GM23338 (cell line): ENCODE data around the gene SSTR5. TPM values are rescaled to one million over a fixed set of nuclear protein-coding genes. Genes with fewer than 3 reads are reported as not detected.

ENCODE experiments used
- ATAC-seq: fragments of 200-7000 bp; cut with Tn5 transposase; 3 replicates; pipeline ENCODE4 v1.9.1; 2020
- DNase-seq: peaks from one replicate; pipeline ENCODE4 v3.0.0-alpha.2; 2015; ENCODE audit warnings: low spot score
- H2AFZ ChIP-seq: fragments of 200-600 bp; sonication (generic); 2 replicates; pipeline ENCODE4 v1.8.0; 2016; ENCODE audit warnings: antibody characterized with exemption, mild to moderate bottlenecking, moderate library complexity
- H3F3A ChIP-seq: fragments of 200-600 bp; sonication (generic); replicated peaks from 2 replicates; pipeline ENCODE4 v1.8.0; 2017; ENCODE audit warnings: antibody characterized with exemption, mixed run types, low read depth
- H3K27ac ChIP-seq: fragments of 200-600 bp; sonication (generic); 2 replicates; pipeline ENCODE4 v1.6.1; 2016; ENCODE audit warnings: low read depth
- H3K27me3 ChIP-seq: fragments of 200-600 bp; sonication (generic); 2 replicates; pipeline ENCODE4 v1.8.0; 2016; ENCODE audit warnings: mild to moderate bottlenecking, mixed run types, moderate library complexity; ENCODE audit not compliant: insufficient read depth
- H3K36me3 ChIP-seq: fragments of 200-600 bp; sonication (generic); 2 replicates; pipeline ENCODE4 v1.8.0; 2016; ENCODE audit warnings: mild to moderate bottlenecking; ENCODE audit not compliant: insufficient read depth
- H3K4me1 ChIP-seq: fragments of 200-600 bp; sonication (generic); 2 replicates; pipeline ENCODE4 v1.8.0; 2016; ENCODE audit warnings: mild to moderate bottlenecking, moderate library complexity; ENCODE audit not compliant: insufficient read depth
- H3K4me2 ChIP-seq: fragments of 200-600 bp; sonication (generic); 2 replicates; pipeline ENCODE4 v1.7.1; 2017; ENCODE audit warnings: mixed run types
- H3K4me3 ChIP-seq: fragments of 200-600 bp; sonication (generic); 2 replicates; pipeline ENCODE4 v1.6.1; 2016; ENCODE audit warnings: mixed run types
- H3K79me2 ChIP-seq: fragments of 200-600 bp; sonication (generic); replicated peaks from 2 replicates; pipeline ENCODE4 v1.8.0; 2017; ENCODE audit warnings: mild to moderate bottlenecking; ENCODE audit not compliant: insufficient read depth
- H3K9me2 ChIP-seq: fragments of 200-600 bp; sonication (generic); 2 replicates; pipeline ENCODE4 v1.8.0; 2017; ENCODE audit not compliant: insufficient read depth
- H4K20me1 ChIP-seq: fragments of 200-600 bp; sonication (generic); replicated peaks from 2 replicates; pipeline ENCODE4 v1.8.0; 2017; ENCODE audit warnings: mild to moderate bottlenecking; ENCODE audit not compliant: insufficient read depth
- H3K27ac Mint-ChIP-seq: 2 replicates; pipeline ENCODE4 v1.8.0; 2020; ENCODE audit warnings: inconsistent platforms, mild to moderate bottlenecking, moderate library complexity, mixed read lengths
- H3K27me3 Mint-ChIP-seq: 3 replicates; pipeline ENCODE4 v1.8.0; 2022; ENCODE audit warnings: low read depth, mild to moderate bottlenecking, moderate library complexity, mixed read lengths, inconsistent platforms; ENCODE audit not compliant: insufficient read depth, poor library complexity
- H3K36me3 Mint-ChIP-seq: 3 replicates; pipeline ENCODE4 v1.8.0; 2021; ENCODE audit warnings: low read depth, mild to moderate bottlenecking, inconsistent platforms, moderate library complexity, mixed read lengths
- H3K4me1 Mint-ChIP-seq: 3 replicates; pipeline ENCODE4 v1.8.0; 2020; ENCODE audit warnings: mild to moderate bottlenecking, inconsistent platforms, mixed read lengths
- H3K4me3 Mint-ChIP-seq: 3 replicates; pipeline ENCODE4 v1.8.0; 2021; ENCODE audit warnings: moderate library complexity, mild to moderate bottlenecking, inconsistent platforms, mixed read lengths
- H3K9me3 Mint-ChIP-seq: 3 replicates; pipeline ENCODE4 v1.8.0; 2020; ENCODE audit warnings: moderate library complexity, mild to moderate bottlenecking, inconsistent platforms, mixed read lengths
- CTCF ChIP-seq, 2 experiments: fragments of 200-600 bp in 1 of 2; sonication (generic) in 1 of 2; conservative IDR thresholded peaks; 2 replicates each; pipeline versions ENCODE4 v1.5.1 to v1.6.1; 2016 to 2017; ENCODE audit warnings: antibody characterized with exemption in 2 of 2, low read depth in 2 of 2, mild to moderate bottlenecking in 2 of 2, moderate library complexity in 1 of 2
- ETS1 ChIP-seq: IDR thresholded peaks from 2 replicates; pipeline ENCODE4 v1.6.1; 2016; ENCODE audit warnings: antibody characterized with exemption
- EZH2phosphoT487 ChIP-seq: fragments of 200-600 bp; sonication (generic); IDR thresholded peaks from one replicate; pipeline ENCODE4 v1.8.1; 2018; ENCODE audit warnings: antibody characterized with exemption; ENCODE audit not compliant: unreplicated experiment
- JUNB ChIP-seq: IDR thresholded peaks from one replicate; pipeline ENCODE4 v1.6.1; 2016; ENCODE audit warnings: antibody characterized with exemption; ENCODE audit not compliant: unreplicated experiment
- NANOG ChIP-seq: IDR thresholded peaks from 2 replicates; pipeline ENCODE4 v1.6.1; 2016; ENCODE audit warnings: antibody characterized with exemption, borderline replicate concordance
- REST ChIP-seq: IDR thresholded peaks from one replicate; pipeline ENCODE4 v1.6.1; 2018; ENCODE audit warnings: antibody characterized with exemption; ENCODE audit not compliant: unreplicated experiment
- ZNF114 ChIP-seq: fragments of 250-450 bp; sonication (Bioruptor Pico); IDR thresholded peaks from 2 replicates; pipeline ENCODE4 v1.5.0; 2020; ENCODE audit warnings: mild to moderate bottlenecking, moderate library complexity
- ZNF331 ChIP-seq: fragments of 250-450 bp; sonication (Bioruptor Pico); IDR thresholded peaks from 2 replicates; pipeline ENCODE4 v1.5.0; 2020; ENCODE audit warnings: low read depth, mild to moderate bottlenecking, moderate library complexity
- ZNF462 ChIP-seq: fragments of 250-450 bp; sonication (Bioruptor Pico); IDR thresholded peaks from 2 replicates; pipeline ENCODE4 v1.5.0; 2020; ENCODE audit warnings: mild to moderate bottlenecking, moderate library complexity
- polyA plus RNA-seq: library from polyadenylated mRNA; unstranded; fragments of >200 nt; fragmentation: Nextera tagmentation; extraction: Ambion mirVana; gene quantifications from 2 replicates; pipeline ENCODE4 v1.2.1, GENCODE V29; 2016
- total RNA-seq: library from RNA; depleted of rRNA; stranded (reverse); fragments of >200 nt; shearing (Covaris generic); gene quantifications from 2 replicates; pipeline ENCODE4 v1.2.3, GENCODE V29; 2014

SSTR5 gene
- total and polyA plus RNA-seq, 2 experiments from 2014 or later, result 0.60 to 1.0 TPM

- Histone ChIP-seq H3K79me2 (no peaks in the 10 kb centered on the region), H3K4me1 (no peaks in the 10 kb centered on the region), H3K9me2 (no peaks in the 10 kb centered on the region), H4K20me1 (no peaks in the 10 kb centered on the region), H2AFZ (no peak overlapping the region), H3K27me3 (no peaks in the 10 kb centered on the region), H3K4me2 (no peak overlapping the region), H3K36me3 (no peaks in the 10 kb centered on the region), H3K27ac (no peak overlapping the region), H3K4me3 (no peak overlapping the region), H3F3A (no peaks in the 10 kb centered on the region)
- Mint-ChIP-seq H3K27ac (no peak overlapping the region), H3K4me3 (no peak overlapping the region), H3K27me3 (no peaks in the 10 kb centered on the region), H3K9me3 (no peaks in the 10 kb centered on the region), H3K4me1 (no peaks in the 10 kb centered on the region), H3K36me3 (no peaks in the 10 kb centered on the region)
- DNase-seq, result no peak
- ATAC-seq, result no peak
- TF ChIP-seq ETS1, result no peak
- TF ChIP-seq CTCF (conservative IDR thresholded peaks at IDR 0.05; ENCODE audit: low read depth in 2 of 2), result no peak
- TF ChIP-seq JUNB, result no peak
- TF ChIP-seq EZH2phosphoT487, result no peak
- TF ChIP-seq ZNF462 (CRISPR knock-in tag), result no peak
- no peak for TF ChIP-seq REST
- TF ChIP-seq NANOG, result no peak
- no peak for TF ChIP-seq ZNF331 (CRISPR knock-in tag)
- no peak for TF ChIP-seq ZNF114 (CRISPR knock-in tag)
Observed at GRCh38 chr16:1119766-1120576, 47.4 kb downstream of the SSTR5 start.
